ENCODE data around the gene NOX5.

The NOX5 gene

GRCh38 chr15:68984586-68984985 lies 29.9 kb upstream of the NOX5 start:
- in situ Hi-C loops (cut with HindIII; ENCODE audit: low sequenced_read_pairs) = no loop called here
- DNase-seq (ENCODE audit: low read depth, low spot score) = no peak
- no peak for TF ChIP-seq CTCF (IDR thresholded peaks at IDR 0.05; ENCODE audit: low read depth, low read length)
- H3K4me3 ChIP-seq (ENCODE audit: low read depth, low read length) = no peak overlapping the region

GRCh38 chr15:68985361-68985891 lies 29.1 kb upstream of the NOX5 start:
- DNase-seq (ENCODE audit: low read depth, low spot score) = no peak
- in situ Hi-C loops (cut with HindIII; ENCODE audit: low sequenced_read_pairs) = no loop called here
- no peak for TF ChIP-seq CTCF (IDR thresholded peaks at IDR 0.05; ENCODE audit: low read depth, low read length)
- H3K4me3 ChIP-seq (ENCODE audit: low read depth, low read length) = no peak overlapping the region

GRCh38 chr15:68986322-68986721 lies 28.2 kb upstream of the NOX5 start:
- no peak for TF ChIP-seq CTCF (IDR thresholded peaks at IDR 0.05; ENCODE audit: low read depth, low read length)
- no peak overlapping the region for H3K4me3 ChIP-seq (ENCODE audit: low read depth, low read length)
- no peak for DNase-seq (ENCODE audit: low read depth, low spot score)
- in situ Hi-C loops (cut with HindIII; ENCODE audit: low sequenced_read_pairs) = no loop called here

GRCh38 chr15:68987120-68987519 lies 27.4 kb upstream of the NOX5 start:
- no peak for DNase-seq (ENCODE audit: low read depth, low spot score)
- in situ Hi-C loops (cut with HindIII; ENCODE audit: low sequenced_read_pairs) = no loop called here
- TF ChIP-seq CTCF (IDR thresholded peaks at IDR 0.05; ENCODE audit: low read depth, low read length) = no peak
- no peak overlapping the region for H3K4me3 ChIP-seq (ENCODE audit: low read depth, low read length)

- no peak for DNase-seq (ENCODE audit: low read depth, low spot score)
- TF ChIP-seq CTCF (IDR thresholded peaks at IDR 0.05; ENCODE audit: low read depth, low read length) = no peak
- in situ Hi-C loops (cut with HindIII; ENCODE audit: low sequenced_read_pairs) = no loop called here
- H3K4me3 ChIP-seq (ENCODE audit: low read depth, low read length) = no peak overlapping the region
These were observed 26.8 kb upstream of the NOX5 start for GRCh38 chr15:68987676-68988075.

GRCh38 chr15:68989541-68990230 lies 24.8 kb upstream of the NOX5 start:
- in situ Hi-C loops (cut with HindIII; ENCODE audit: low sequenced_read_pairs) = no loop called here
- no peak for DNase-seq (ENCODE audit: low read depth, low spot score)
- no peak for TF ChIP-seq CTCF (IDR thresholded peaks at IDR 0.05; ENCODE audit: low read depth, low read length)
- no peak overlapping the region for H3K4me3 ChIP-seq (ENCODE audit: low read depth, low read length)
